GM12874 (cell line): ENCODE data around the gene PROSER2.

Experiments
- TF ChIP-seq, protein P1 (sequence below): IDR thresholded peaks from 2 replicates; pipeline ENCODE4 v1.5.1; 2011; ENCODE audit warnings: low read depth, mild to moderate bottlenecking, control low read depth, low read length, moderate library complexity; ENCODE audit not compliant: insufficient read depth

PROSER2 gene

DNA sequence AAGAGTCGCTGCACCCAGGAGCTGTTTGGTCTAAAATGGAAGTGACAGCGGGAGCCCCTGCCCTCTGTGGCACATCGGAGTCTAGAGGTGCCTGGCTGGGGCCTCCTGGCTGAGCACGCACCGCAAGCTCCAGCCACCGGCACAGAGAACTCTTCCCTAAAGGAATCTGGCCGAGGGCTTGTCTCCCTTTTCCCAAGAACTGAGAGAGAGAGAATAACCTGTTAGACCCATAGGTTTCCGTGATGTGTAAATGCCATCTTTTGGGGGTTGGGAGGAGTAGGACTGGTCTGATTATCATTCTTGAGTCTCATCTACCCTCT is 47.3 kb downstream of the PROSER2 start:
- TF ChIP-seq, protein P1, sequence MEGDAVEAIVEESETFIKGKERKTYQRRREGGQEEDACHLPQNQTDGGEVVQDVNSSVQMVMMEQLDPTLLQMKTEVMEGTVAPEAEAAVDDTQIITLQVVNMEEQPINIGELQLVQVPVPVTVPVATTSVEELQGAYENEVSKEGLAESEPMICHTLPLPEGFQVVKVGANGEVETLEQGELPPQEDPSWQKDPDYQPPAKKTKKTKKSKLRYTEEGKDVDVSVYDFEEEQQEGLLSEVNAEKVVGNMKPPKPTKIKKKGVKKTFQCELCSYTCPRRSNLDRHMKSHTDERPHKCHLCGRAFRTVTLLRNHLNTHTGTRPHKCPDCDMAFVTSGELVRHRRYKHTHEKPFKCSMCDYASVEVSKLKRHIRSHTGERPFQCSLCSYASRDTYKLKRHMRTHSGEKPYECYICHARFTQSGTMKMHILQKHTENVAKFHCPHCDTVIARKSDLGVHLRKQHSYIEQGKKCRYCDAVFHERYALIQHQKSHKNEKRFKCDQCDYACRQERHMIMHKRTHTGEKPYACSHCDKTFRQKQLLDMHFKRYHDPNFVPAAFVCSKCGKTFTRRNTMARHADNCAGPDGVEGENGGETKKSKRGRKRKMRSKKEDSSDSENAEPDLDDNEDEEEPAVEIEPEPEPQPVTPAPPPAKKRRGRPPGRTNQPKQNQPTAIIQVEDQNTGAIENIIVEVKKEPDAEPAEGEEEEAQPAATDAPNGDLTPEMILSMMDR = no peak

DNA sequence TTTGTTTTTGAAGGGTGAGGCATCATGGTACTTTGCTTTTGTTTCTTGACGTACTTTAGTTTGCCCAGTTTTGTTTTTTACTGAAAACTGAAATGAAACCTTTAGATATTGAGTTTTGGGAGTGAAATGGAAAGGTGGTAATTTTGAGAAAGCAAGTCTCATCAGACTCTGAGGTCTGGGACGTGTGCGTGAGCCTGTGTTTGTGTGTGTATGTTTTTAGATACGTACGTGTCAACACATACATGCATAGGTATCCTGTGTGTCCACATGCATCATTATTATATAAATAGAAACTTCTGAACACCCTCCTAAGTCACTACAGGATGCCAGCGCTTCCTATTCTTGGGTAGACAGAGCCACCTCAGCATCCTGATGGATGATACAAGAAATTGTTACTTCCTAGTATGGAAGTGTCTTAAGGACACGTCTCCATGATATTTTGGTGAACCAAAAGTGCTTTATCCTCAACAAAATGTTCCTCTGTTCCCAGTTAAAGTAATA is 47.8 kb downstream of the PROSER2 start:
- TF ChIP-seq, protein P1 = no peak

DNA sequence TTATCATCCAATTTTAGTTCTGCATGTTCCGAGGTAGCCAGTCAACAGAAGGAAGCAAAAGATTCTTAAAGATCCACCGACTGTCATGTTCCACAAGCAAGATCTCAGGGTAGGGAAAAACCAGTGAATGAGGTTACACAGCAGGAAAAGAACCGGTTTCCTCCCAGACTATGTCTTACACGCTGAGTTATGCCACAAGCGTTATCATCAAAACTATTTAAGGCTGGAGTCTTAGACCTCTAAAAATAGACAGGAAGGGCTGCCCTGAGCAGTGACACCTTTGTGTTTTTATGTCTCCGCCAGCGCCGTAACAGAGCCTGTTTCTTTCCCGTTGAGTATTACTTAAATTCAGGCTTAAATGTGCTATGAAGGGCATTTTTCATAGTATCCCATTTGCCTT is 48.3 kb downstream of the PROSER2 start:
- TF ChIP-seq, protein P1 = no peak

DNA sequence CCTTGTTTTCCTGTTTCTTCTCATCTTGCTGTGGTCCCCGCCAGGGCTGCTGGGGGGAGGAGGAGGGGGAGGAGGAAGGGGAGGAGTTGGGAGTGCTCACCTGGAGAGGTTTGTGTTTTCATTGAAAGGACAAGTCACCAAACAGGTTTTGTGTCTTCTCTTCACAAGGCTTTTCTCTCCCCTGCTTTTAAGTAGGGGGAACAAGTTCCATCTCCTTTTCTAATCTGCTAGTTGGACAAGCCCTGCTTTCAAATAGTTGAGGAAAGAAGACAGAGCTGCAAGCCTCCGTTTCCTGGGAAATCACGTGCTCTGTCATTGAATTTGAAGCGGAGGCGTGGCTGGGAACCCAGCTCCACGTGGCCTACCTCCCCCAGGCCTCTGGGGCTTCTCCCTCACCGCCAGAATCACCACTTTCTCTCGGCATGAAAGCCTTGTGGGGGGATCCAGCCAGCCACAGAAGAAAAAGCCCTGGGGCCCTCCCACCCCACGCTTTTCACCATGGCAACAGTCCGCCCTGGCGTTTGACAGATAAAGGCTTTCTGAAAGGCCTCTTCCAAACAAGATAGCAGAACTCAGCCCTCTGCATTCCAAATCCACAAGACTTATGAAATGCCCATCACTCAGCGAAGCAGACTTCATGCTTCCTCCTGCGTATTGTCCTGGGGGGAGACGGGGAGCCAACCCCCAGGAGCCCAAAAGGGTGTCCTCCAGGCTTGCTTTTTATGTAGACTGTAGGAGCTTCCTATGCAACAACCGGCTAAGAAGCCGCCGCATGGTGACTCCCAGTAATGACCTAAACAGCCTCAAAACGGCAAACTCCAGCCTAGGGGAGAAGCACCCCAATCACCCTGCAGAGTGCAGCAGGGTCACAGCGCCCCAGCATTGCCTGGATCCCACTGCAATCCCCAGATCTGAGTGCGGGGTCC is 51.7 kb downstream of the PROSER2 start:
- TF ChIP-seq, protein P1 = no peak

DNA sequence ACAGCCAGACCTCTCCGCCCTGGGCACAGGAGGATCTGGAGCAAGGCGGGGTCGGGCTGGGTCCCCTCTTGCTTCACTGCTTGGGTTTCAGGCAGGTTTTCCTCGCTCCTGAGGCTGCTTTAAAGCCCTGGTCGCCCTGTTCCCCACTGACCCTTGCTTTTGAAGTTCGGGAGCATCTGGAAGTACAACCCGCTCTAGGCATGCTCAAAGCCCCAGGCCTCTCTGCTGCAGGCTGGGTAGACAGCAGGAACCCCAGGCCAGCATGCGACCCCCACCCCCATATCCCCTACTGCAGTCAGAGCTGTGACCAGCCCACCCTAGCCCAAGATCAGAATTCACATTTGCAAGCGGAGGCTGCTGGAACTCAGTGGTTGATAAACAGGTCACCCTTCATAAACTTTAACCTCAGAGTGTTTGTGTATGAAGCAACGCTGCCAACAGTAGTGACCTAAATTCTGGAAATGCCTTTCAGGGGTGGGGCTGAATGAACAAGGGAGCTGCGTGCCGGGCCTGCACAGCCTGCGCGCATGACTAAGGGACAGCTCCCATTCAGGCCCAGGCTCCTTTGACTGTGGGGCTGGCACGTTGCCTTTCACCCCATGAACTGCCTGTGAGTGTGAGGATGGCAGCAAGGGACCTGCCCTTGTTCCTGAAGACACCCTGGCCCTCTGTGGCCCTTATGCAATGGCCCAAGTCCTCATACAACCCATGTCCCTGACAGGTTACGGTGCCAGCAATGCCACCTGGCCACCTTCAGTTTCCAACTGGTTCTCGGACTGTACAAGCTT is 52.5 kb downstream of the PROSER2 start:
- TF ChIP-seq, protein P1 = no peak

DNA sequence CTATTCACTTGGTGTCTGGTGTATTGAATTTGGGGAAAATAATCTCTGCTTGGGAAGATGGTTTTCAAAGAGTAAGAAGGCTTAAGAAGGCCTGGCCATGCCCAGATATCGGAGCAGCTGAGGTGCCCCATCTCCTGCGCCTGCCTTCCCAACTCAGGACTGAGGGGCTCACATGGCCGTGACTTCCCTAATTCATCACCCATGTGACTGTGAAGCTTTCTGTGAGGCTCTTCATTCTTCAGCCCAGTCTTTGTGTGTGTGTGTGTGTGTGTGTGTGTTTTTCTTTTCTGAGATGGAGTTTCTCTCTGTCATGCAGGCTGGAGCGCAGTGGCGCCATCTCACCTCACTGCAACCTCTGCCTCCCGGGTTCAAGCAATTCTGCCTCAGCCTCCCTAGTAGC is 53.2 kb downstream of the PROSER2 start:
- TF ChIP-seq, protein P1 = no peak
